Measurements from ENCODE around the gene HIBCH. TPM values are rescaled to one million over a fixed set of nuclear protein-coding genes. Genes with fewer than 3 reads are reported as not detected.
"Not testable (repeated sequence)": the region's sequence is repeated elsewhere in the genome, so short reads cannot be mapped to it uniquely, and the experiment has no call there.

Gene HIBCH
- total and polyA plus RNA-seq, 2 experiments from 2014 or later, result 25.7 to 42.3 TPM

DNA sequence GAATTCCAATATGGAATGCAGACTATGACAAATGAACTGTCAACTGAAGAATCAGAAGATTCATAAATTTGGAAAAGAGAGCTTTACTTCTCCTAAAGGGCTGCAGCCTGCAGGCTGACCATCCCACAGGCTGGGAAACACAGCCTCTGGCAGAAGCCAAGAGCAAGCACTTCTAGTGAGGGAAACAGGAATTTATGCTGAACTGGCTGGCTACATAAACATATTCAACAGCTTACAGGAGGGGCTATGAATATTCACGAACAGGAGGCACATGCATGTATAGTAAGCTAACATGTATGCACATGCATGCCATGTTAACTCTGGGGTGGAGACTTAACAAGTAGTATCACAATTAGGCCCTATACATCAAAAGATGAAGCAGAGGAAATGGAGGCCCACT lies 17.6 kb downstream of the HIBCH start (continued):
- TF ChIP-seq ZNF114 (CRISPR knock-in tag; IDR thresholded peaks at IDR 0.05), result no peak
- TF ChIP-seq JUNB (IDR thresholded peaks at IDR 0.05; ENCODE audit: unreplicated experiment), result no peak
- no peak for TF ChIP-seq EZH2 (IDR thresholded peaks at IDR 0.05; ENCODE audit: low read depth, unreplicated experiment)
- TF ChIP-seq STAT1 (IDR thresholded peaks at IDR 0.05; ENCODE audit: unreplicated experiment), result no peak
- TF ChIP-seq NANOG (IDR thresholded peaks at IDR 0.05; ENCODE audit: borderline replicate concordance), result no peak
- no peak for TF ChIP-seq CREB1 (CRISPR knock-in tag; IDR thresholded peaks at IDR 0.05; ENCODE audit: low read depth)
- TF ChIP-seq, protein P1, sequence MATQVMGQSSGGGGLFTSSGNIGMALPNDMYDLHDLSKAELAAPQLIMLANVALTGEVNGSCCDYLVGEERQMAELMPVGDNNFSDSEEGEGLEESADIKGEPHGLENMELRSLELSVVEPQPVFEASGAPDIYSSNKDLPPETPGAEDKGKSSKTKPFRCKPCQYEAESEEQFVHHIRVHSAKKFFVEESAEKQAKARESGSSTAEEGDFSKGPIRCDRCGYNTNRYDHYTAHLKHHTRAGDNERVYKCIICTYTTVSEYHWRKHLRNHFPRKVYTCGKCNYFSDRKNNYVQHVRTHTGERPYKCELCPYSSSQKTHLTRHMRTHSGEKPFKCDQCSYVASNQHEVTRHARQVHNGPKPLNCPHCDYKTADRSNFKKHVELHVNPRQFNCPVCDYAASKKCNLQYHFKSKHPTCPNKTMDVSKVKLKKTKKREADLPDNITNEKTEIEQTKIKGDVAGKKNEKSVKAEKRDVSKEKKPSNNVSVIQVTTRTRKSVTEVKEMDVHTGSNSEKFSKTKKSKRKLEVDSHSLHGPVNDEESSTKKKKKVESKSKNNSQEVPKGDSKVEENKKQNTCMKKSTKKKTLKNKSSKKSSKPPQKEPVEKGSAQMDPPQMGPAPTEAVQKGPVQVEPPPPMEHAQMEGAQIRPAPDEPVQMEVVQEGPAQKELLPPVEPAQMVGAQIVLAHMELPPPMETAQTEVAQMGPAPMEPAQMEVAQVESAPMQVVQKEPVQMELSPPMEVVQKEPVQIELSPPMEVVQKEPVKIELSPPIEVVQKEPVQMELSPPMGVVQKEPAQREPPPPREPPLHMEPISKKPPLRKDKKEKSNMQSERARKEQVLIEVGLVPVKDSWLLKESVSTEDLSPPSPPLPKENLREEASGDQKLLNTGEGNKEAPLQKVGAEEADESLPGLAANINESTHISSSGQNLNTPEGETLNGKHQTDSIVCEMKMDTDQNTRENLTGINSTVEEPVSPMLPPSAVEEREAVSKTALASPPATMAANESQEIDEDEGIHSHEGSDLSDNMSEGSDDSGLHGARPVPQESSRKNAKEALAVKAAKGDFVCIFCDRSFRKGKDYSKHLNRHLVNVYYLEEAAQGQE (IDR thresholded peaks at IDR 0.05; ENCODE audit: unreplicated experiment), result no peak

- no peaks in the 10 kb centered on the region for H3F3A ChIP-seq (replicated peaks; ENCODE audit: low read depth)
- no peak overlapping the region for H3K4me3 Mint-ChIP-seq
- H3K79me2 ChIP-seq (replicated peaks; ENCODE audit: insufficient read depth), result peaks cover 18% of the 10 kb centered on the region; the same call in 1 of the 2 replicates
- H3K36me3 Mint-ChIP-seq (ENCODE audit: low read depth), result peaks cover 60% of the 10 kb centered on the region
- peaks cover 4% of the 10 kb centered on the region for H3K4me1 Mint-ChIP-seq
- DNase-seq (ENCODE audit: low spot score) (no peak), ATAC-seq (peak; percentile 38; the same call in 2 of the 3 replicates)
- no peak overlapping the region for H3K27ac ChIP-seq (ENCODE audit: low read depth)
- H3K27me3 ChIP-seq (ENCODE audit: insufficient read depth), result no peaks in the 10 kb centered on the region
- peak overlapping the region; percentile 80; the same call in 1 of the 2 replicates for H3K27ac Mint-ChIP-seq
- no peak overlapping the region for H3K4me3 ChIP-seq
- no peak overlapping the region for H2AFZ ChIP-seq
- no peaks in the 10 kb centered on the region for H3K27me3 Mint-ChIP-seq (ENCODE audit: insufficient read depth, low read depth, poor library complexity)
- H4K20me1 ChIP-seq (replicated peaks; ENCODE audit: insufficient read depth), result peaks cover 4% of the 10 kb centered on the region; the same call in 1 of the 2 replicates
- H3K4me2 ChIP-seq, result no peak overlapping the region
- peaks cover 11% of the 10 kb centered on the region; the same call in 1 of the 2 replicates for H3K4me1 ChIP-seq (ENCODE audit: insufficient read depth)
- no peaks in the 10 kb centered on the region for H3K9me2 ChIP-seq (ENCODE audit: insufficient read depth)
- peaks cover 12% of the 10 kb centered on the region; the same call in 2 of the 3 replicates for H3K9me3 Mint-ChIP-seq
- TF ChIP-seq, protein P2, sequence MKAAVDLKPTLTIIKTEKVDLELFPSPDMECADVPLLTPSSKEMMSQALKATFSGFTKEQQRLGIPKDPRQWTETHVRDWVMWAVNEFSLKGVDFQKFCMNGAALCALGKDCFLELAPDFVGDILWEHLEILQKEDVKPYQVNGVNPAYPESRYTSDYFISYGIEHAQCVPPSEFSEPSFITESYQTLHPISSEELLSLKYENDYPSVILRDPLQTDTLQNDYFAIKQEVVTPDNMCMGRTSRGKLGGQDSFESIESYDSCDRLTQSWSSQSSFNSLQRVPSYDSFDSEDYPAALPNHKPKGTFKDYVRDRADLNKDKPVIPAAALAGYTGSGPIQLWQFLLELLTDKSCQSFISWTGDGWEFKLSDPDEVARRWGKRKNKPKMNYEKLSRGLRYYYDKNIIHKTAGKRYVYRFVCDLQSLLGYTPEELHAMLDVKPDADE (IDR thresholded peaks at IDR 0.05), result no peak
- TF ChIP-seq EZH2phosphoT487 (IDR thresholded peaks at IDR 0.05; ENCODE audit: unreplicated experiment), result no peak
- 0 out of 2 replicates have a peak, but pooled peaks cover 4% of the 10 kb centered on the region for H3K36me3 ChIP-seq (ENCODE audit: insufficient read depth)
Measured at GRCh38 chr2:190301032-190301431, 18.6 kb downstream of the HIBCH start.

GRCh38 chr2:190297880-190298279 lies 21.7 kb downstream of the HIBCH start:
- peaks cover 68% of the 10 kb centered on the region for H3K36me3 Mint-ChIP-seq (ENCODE audit: low read depth)

More at GRCh38 chr2:190297880-190298279, 21.7 kb downstream of the HIBCH start:
- not testable (repeated sequence) for H3K4me2 ChIP-seq; H2AFZ ChIP-seq; H3K27me3 Mint-ChIP-seq (ENCODE audit: insufficient read depth, low read depth, poor library complexity); H3F3A ChIP-seq (replicated peaks; ENCODE audit: low read depth); ATAC-seq; H3K36me3 ChIP-seq (ENCODE audit: insufficient read depth); H3K27ac ChIP-seq (ENCODE audit: low read depth); H3K4me1 Mint-ChIP-seq; H4K20me1 ChIP-seq (replicated peaks; ENCODE audit: insufficient read depth); DNase-seq (ENCODE audit: low spot score); H3K27ac Mint-ChIP-seq; H3K4me3 ChIP-seq; H3K9me2 ChIP-seq (ENCODE audit: insufficient read depth); H3K4me3 Mint-ChIP-seq; H3K27me3 ChIP-seq (ENCODE audit: insufficient read depth)
- Histone ChIP-seq H3K79me2 (replicated peaks; ENCODE audit: insufficient read depth) (0 out of 2 replicates have a peak, but pooled peaks cover 11% of the 10 kb centered on the region), H3K4me1 (ENCODE audit: insufficient read depth) (peaks cover 11% of the 10 kb centered on the region; the same call in 1 of the 2 replicates)
- peaks cover 12% of the 10 kb centered on the region; the same call in 2 of the 3 replicates for H3K9me3 Mint-ChIP-seq
